H1 (cell line): Measurements from ENCODE around the gene SLC35E1. TPM values are rescaled to one million over a fixed set of nuclear protein-coding genes. Genes with fewer than 3 reads are reported as not detected.

Source experiments
- CTCF ChIA-PET: fragments of 300-600 bp; sonication (Branson Sonifier 250); formaldehyde crosslinking; loops from one replicate; lab custom pipeline; 2021; ENCODE audit not compliant: partially characterized antibody; lab: Charles Lee
- POLR2A ChIA-PET: fragments of 300-600 bp; sonication (Branson Sonifier 250); formaldehyde crosslinking; loops from one replicate; lab custom pipeline; 2021; ENCODE audit warnings: inconsistent platforms; ENCODE audit not compliant: partially characterized antibody; lab: Charles Lee
- DNase-seq, 2 experiments: peaks; one replicate each; pipeline versions ENCODE4 v3.0.0 to v3.0.0-alpha.2; 2010 to 2022; ENCODE audit warnings: low spot score in 2 of 2, low read depth in 1 of 2, mixed read lengths in 1 of 2
- FAIRE-seq: peaks from 2 replicates; lab custom pipeline; 2011; peaks lifted over from hg19 to GRCh38; lab: Jason Lieb, UNC
- H2AFZ ChIP-seq: 2 replicates; pipeline ENCODE4 v1.8.1; 2012; ENCODE audit warnings: low read length, inconsistent platforms
- H2AK5ac ChIP-seq: 2 replicates; pipeline ENCODE4 v1.6.1; 2013; ENCODE audit warnings: low read depth, low read length
- H2BK120ac ChIP-seq: replicated peaks from 2 replicates; pipeline ENCODE3; 2013; ENCODE audit warnings: low read depth, low read length, inconsistent platforms
- H2BK12ac ChIP-seq: 2 replicates; pipeline ENCODE4 v1.6.1; 2013; ENCODE audit warnings: low read depth, low read length
- H2BK15ac ChIP-seq: 2 replicates; pipeline ENCODE4 v1.6.1; 2013; ENCODE audit warnings: low read length
- H2BK20ac ChIP-seq: 2 replicates; pipeline ENCODE4 v1.6.1; 2013; ENCODE audit warnings: low read length
- H2BK5ac ChIP-seq: 2 replicates; pipeline ENCODE4 v1.6.1; 2013; ENCODE audit warnings: low read depth, low read length
- H3K14ac ChIP-seq: 2 replicates; pipeline ENCODE4 v1.6.1; 2013; ENCODE audit warnings: inconsistent platforms; ENCODE audit not compliant: insufficient read length
- H3K18ac ChIP-seq: 2 replicates; pipeline ENCODE4 v1.6.1; 2013; ENCODE audit warnings: low read length; ENCODE audit errors: extremely low read depth
- H3K23ac ChIP-seq: 2 replicates; pipeline ENCODE4 v1.6.1; 2013; ENCODE audit warnings: inconsistent platforms; ENCODE audit not compliant: insufficient read length
- H3K23me2 ChIP-seq: 2 replicates; pipeline ENCODE4 v1.6.1; 2013; ENCODE audit warnings: low read depth, low read length
- H3K27ac ChIP-seq: 2 replicates; pipeline ENCODE4 v1.6.1; 2011; ENCODE audit warnings: low read depth, low read length, inconsistent platforms
- H3K27me3 ChIP-seq, 4 experiments: replicated peaks in 1 of 4; 1 replicate in 1 of 4; 2 replicates in 3 of 4; pipeline versions ENCODE4 v1.6.1 to v1.8.1; 2011 to 2013; ENCODE audit warnings: low read length in 3 of 4, mild to moderate bottlenecking in 3 of 4, inconsistent platforms in 2 of 4, mixed read lengths in 2 of 4, moderate library complexity in 1 of 4; ENCODE audit not compliant: control insufficient read depth in 3 of 4, insufficient read depth in 3 of 4; ENCODE audit errors: extremely low read depth in 1 of 4
- H3K36me3 ChIP-seq, 4 experiments: 2 replicates each; pipeline versions ENCODE4 v1.6.1 to v1.8.1; 2011 to 2013; ENCODE audit warnings: mild to moderate bottlenecking in 4 of 4, low read length in 3 of 4, moderate library complexity in 2 of 4, control low read depth in 1 of 4, inconsistent platforms in 1 of 4; ENCODE audit not compliant: insufficient read depth in 4 of 4, control insufficient read depth in 2 of 4
- H3K4ac ChIP-seq: replicated peaks from 2 replicates; pipeline ENCODE3; 2013; ENCODE audit warnings: low read length, low read depth, mixed read lengths, inconsistent platforms; ENCODE audit not compliant: insufficient read length
- H3K4me1 ChIP-seq, 4 experiments: replicated peaks in 1 of 4; 1 replicate in 1 of 4; 2 replicates in 3 of 4; pipeline versions ENCODE4 v1.6.1 to v1.8.1; 2011 to 2013; ENCODE audit warnings: low read length in 3 of 4, inconsistent platforms in 2 of 4, mixed read lengths in 1 of 4; ENCODE audit not compliant: insufficient read depth in 4 of 4, control insufficient read depth in 3 of 4
- H3K4me2 ChIP-seq, 2 experiments: 2 replicates each; pipeline versions ENCODE4 v1.6.1 to v1.8.1; 2011 to 2013; ENCODE audit warnings: low read depth in 2 of 2, low read length in 2 of 2, control low read depth in 1 of 2, inconsistent platforms in 1 of 2, mild to moderate bottlenecking in 1 of 2; ENCODE audit not compliant: insufficient read depth in 1 of 2
- H3K4me3 ChIP-seq, 4 experiments: fragments of 200-600, 300-600 bp in 1 of 4; sonication (generic), shearing (Covaris generic), sonication (Bioruptor Twin) in 1 of 4; 2 replicates each; pipeline versions ENCODE4 v1.5.1 to v1.8.1; 2011 to 2016; ENCODE audit warnings: low read length in 4 of 4, low read depth in 3 of 4, control low read depth in 2 of 4, inconsistent platforms in 2 of 4, mild to moderate bottlenecking in 2 of 4, mixed read lengths in 1 of 4, moderate library complexity in 1 of 4; ENCODE audit not compliant: insufficient read depth in 2 of 4; ENCODE audit errors: extremely low read depth in 1 of 4
- H3K56ac ChIP-seq: replicated peaks from 2 replicates; pipeline ENCODE3; 2013; ENCODE audit warnings: low read depth, mild to moderate bottlenecking, mixed read lengths, low read length, inconsistent platforms; ENCODE audit not compliant: insufficient read length
- H3K79me1 ChIP-seq: 2 replicates; pipeline ENCODE4 v1.6.1; 2013; ENCODE audit warnings: low read depth, low read length, control low read depth
- H3K79me2 ChIP-seq, 2 experiments: 2 replicates each; pipeline versions ENCODE4 v1.6.1 to v1.8.1; 2012 to 2013; ENCODE audit warnings: low read length in 2 of 2, mild to moderate bottlenecking in 2 of 2, inconsistent platforms in 1 of 2; ENCODE audit not compliant: insufficient read depth in 2 of 2, control insufficient read depth in 1 of 2
- H3K9ac ChIP-seq, 4 experiments: replicated peaks in 1 of 4; 1 replicate in 1 of 4; 2 replicates in 3 of 4; pipeline versions ENCODE4 v1.6.1 to v1.8.1; 2011 to 2013; ENCODE audit warnings: low read depth in 3 of 4, low read length in 3 of 4, control low read depth in 2 of 4, mild to moderate bottlenecking in 2 of 4, moderate library complexity in 2 of 4, inconsistent platforms in 1 of 4; ENCODE audit errors: extremely low read depth in 1 of 4
- H3K9me3 ChIP-seq, 2 experiments: 2 replicates each; pipeline versions ENCODE4 v1.6.1 to v1.8.1; 2012 to 2013; ENCODE audit warnings: mild to moderate bottlenecking in 2 of 2, moderate library complexity in 2 of 2, control low read depth in 1 of 2, inconsistent platforms in 1 of 2, low read depth in 1 of 2, low read length in 1 of 2, mixed read lengths in 1 of 2; ENCODE audit not compliant: insufficient read depth in 2 of 2
- H4K20me1 ChIP-seq, 2 experiments: replicated peaks in 1 of 2; 2 replicates each; pipeline versions ENCODE3 to v1.8.1; 2011 to 2013; ENCODE audit warnings: inconsistent platforms in 2 of 2, low read length in 2 of 2, mild to moderate bottlenecking in 1 of 2; ENCODE audit not compliant: insufficient read depth in 2 of 2, control insufficient read depth in 1 of 2
- H4K5ac ChIP-seq: 2 replicates; pipeline ENCODE4 v1.6.1; 2013; ENCODE audit warnings: low read length, low read depth, mixed read lengths, inconsistent platforms; ENCODE audit not compliant: insufficient read length
- H4K8ac ChIP-seq: 2 replicates; pipeline ENCODE4 v1.8.0; 2013; ENCODE audit warnings: mild to moderate bottlenecking, moderate library complexity, low read length, inconsistent platforms; ENCODE audit not compliant: insufficient read depth; ENCODE audit errors: extremely low read depth
- H4K91ac ChIP-seq: replicated peaks from 2 replicates; pipeline ENCODE3; 2013; ENCODE audit warnings: low read length, mixed read lengths, inconsistent platforms; ENCODE audit not compliant: insufficient read length
- BCL11A ChIP-seq, 2 experiments: IDR thresholded peaks; one replicate each; pipeline ENCODE4 v1.6.1; 2011; ENCODE audit warnings: low read depth in 2 of 2, low read length in 2 of 2, mild to moderate bottlenecking in 2 of 2
- CHD1 ChIP-seq: IDR thresholded peaks from 2 replicates; pipeline ENCODE4 v1.6.1; 2012; ENCODE audit warnings: low read depth, low read length, improper control_type of control experiment
- CTBP2 ChIP-seq: IDR thresholded peaks from 2 replicates; pipeline ENCODE4 v1.7.0; 2011; ENCODE audit warnings: borderline replicate concordance, mild to moderate bottlenecking, moderate library complexity, mixed read lengths, low read length; ENCODE audit not compliant: insufficient read depth, insufficient read length
- EZH2 ChIP-seq: fragments of 200-600 bp; sonication (generic); IDR thresholded peaks from 2 replicates; pipeline ENCODE4 v1.7.1; 2012; ENCODE audit warnings: low read depth, mild to moderate bottlenecking, moderate library complexity, low read length, inconsistent platforms; ENCODE audit not compliant: severe bottlenecking
- JUND ChIP-seq: IDR thresholded peaks from 2 replicates; pipeline ENCODE4 v1.6.1; 2011; ENCODE audit warnings: mild to moderate bottlenecking, improper control_type of control experiment, low read length
- MAFK ChIP-seq: IDR thresholded peaks from 2 replicates; pipeline ENCODE4 v1.6.1; 2012; ENCODE audit warnings: low read depth, mild to moderate bottlenecking, improper control_type of control experiment, low read length
- MAX ChIP-seq: IDR thresholded peaks from 2 replicates; pipeline ENCODE4 v1.6.1; 2012; ENCODE audit warnings: inconsistent platforms
- NANOG ChIP-seq: IDR thresholded peaks from 2 replicates; pipeline ENCODE4 v1.6.1; 2011; ENCODE audit warnings: low read length, low read depth, mild to moderate bottlenecking, inconsistent platforms; ENCODE audit not compliant: insufficient read depth, poor library complexity, severe bottlenecking
- POLR2A ChIP-seq, 2 experiments: IDR thresholded peaks; 1 replicate in 1 of 2; 2 replicates in 1 of 2; pipeline ENCODE4 v1.6.1; 2011; ENCODE audit warnings: low read depth in 2 of 2, low read length in 2 of 2, mild to moderate bottlenecking in 2 of 2; ENCODE audit errors: control extremely low read depth in 1 of 2
- RAD21 ChIP-seq, 2 experiments: IDR thresholded peaks in 1 of 2; conservative IDR thresholded peaks in 1 of 2; 2 replicates each; pipeline ENCODE4 v1.6.1; 2011; ENCODE audit warnings: low read depth in 2 of 2, low read length in 2 of 2, improper control_type of control experiment in 1 of 2, inconsistent platforms in 1 of 2, mild to moderate bottlenecking in 1 of 2, moderate library complexity in 1 of 2
- RNF2 ChIP-seq: fragments of 200-900, 300-1000 bp; sonication (generic); IDR thresholded peaks from 2 replicates; pipeline ENCODE4 v1.7.1; 2016; ENCODE audit warnings: borderline replicate concordance, low read depth, mild to moderate bottlenecking, antibody characterized with exemption, low read length; ENCODE audit not compliant: poor library complexity, severe bottlenecking; ENCODE audit errors: missing control alignments
- RXRA ChIP-seq: IDR thresholded peaks from 2 replicates; pipeline ENCODE4 v1.6.1; 2011; ENCODE audit warnings: low read depth, mild to moderate bottlenecking, low read length, moderate library complexity; ENCODE audit not compliant: insufficient read depth
- TAF1 ChIP-seq: IDR thresholded peaks from 2 replicates; pipeline ENCODE4 v1.6.1; 2011; ENCODE audit warnings: mild to moderate bottlenecking, low read depth, low read length
- TEAD4 ChIP-seq: IDR thresholded peaks from 2 replicates; pipeline ENCODE4 v1.6.1; 2012; ENCODE audit warnings: low read depth, low read length, inconsistent platforms, mixed read lengths
- WGBS, 2 experiments: shearing (Covaris generic) in 1 of 2; methylation state at CpG; one replicate each; pipeline versions ENCODE4 v1.1.6 to v1.1.7; 2013 to 2015; ENCODE audit warnings: low lambda C conversion rate in 2 of 2, mixed read lengths in 2 of 2, inconsistent platforms in 1 of 2, low coverage in 1 of 2, missing lambda C conversion rate in 1 of 2; ENCODE audit not compliant: insufficient replicate concordance in 2 of 2, insufficient coverage in 1 of 2, insufficient read length in 1 of 2; ENCODE audit errors: extremely low coverage in 1 of 2, missing lambda C conversion rate in 1 of 2; 5-methylcytosine and 5-hydroxymethylcytosine counted together
- polyA plus RNA-seq, 7 experiments: library from polyadenylated mRNA; depleted of rRNA in 3 of 7; stranded (reverse) in 5 of 7; unstranded in 2 of 7; fragments of >200 nt in 5 of 7; fragments of 200-250 nt in 2 of 7; gene quantifications; 1 replicate in 5 of 7; 2 replicates in 1 of 7; 4 replicates in 1 of 7; pipeline versions ENCODE4 v1.2.1 to v1.2.3, GENCODE V29; 2011 to 2013; ENCODE audit warnings: missing spikeins in 2 of 7, mixed read lengths in 2 of 7
- total RNA-seq: library from RNA; stranded (reverse); fragmentation: NEBNext Ultra II Directional; extraction: Animal tissue kit (Norgen Biotek cat#: 25700); gene quantifications from 2 replicates; pipeline ENCODE4 v1.2.1, GENCODE V29; 2021

SLC35E1 gene
- total and polyA plus RNA-seq, 2 of the 8 experiments (the other 6 are each of a cell fraction or from before 2014, with no cell fraction given): 26.0 to 31.9 TPM

GRCh38 chr19:16506961-16507360, 65.3 kb downstream of the SLC35E1 start:
- Histone ChIP-seq H3K4ac (no peak overlapping the region), H4K20me1 (no peaks in the 10 kb centered on the region), H4K91ac (no peak overlapping the region), H3K4me2 (no peak overlapping the region), H2BK12ac (no peak overlapping the region), H3K36me3 (peaks cover 2 to 5% (median 2%) of the 10 kb centered on the region in 4 experiments; a peak in 5 of 8 replicates), H4K8ac (no peak overlapping the region), H3K27ac (no peak overlapping the region), H3K79me1 (no peaks in the 10 kb centered on the region), H3K9me3 (no peaks in the 10 kb centered on the region), H3K23ac (no peak overlapping the region), H3K23me2 (no peaks in the 10 kb centered on the region), H2BK5ac (no peak overlapping the region), H3K79me2 (no peaks in the 10 kb centered on the region), H3K56ac (no peak overlapping the region), H3K4me1 (no peaks in the 10 kb centered on the region), H3K4me3 (no peak overlapping the region), H3K14ac (no peak overlapping the region), H2BK120ac (no peak overlapping the region), H2AFZ (no peak overlapping the region), H3K27me3 (no peaks in the 10 kb centered on the region), H2BK15ac (no peak overlapping the region), H2AK5ac (no peak overlapping the region), H2BK20ac (no peak overlapping the region), H3K18ac (no peak overlapping the region), H4K5ac (no peak overlapping the region), H3K9ac (no peak overlapping the region)
- 96% methylated on average over 6 of the region's 6 CpGs; no CpG with 5 or more reads in 1 of the 2 experiments for WGBS, 2 experiments
- FAIRE-seq: no peak
- ChIA-PET POLR2A (no interaction called here), CTCF (no interaction called here)
- no peak for DNase-seq
- TF ChIP-seq RAD21 (IDR thresholded peaks at IDR 0.05 in 1 of 2, conservative IDR thresholded peaks at IDR 0.05 in 1 of 2; ENCODE audit: low read depth in 2 of 2, low read length in 2 of 2) (no peak), NANOG (no peak), TAF1 (no peak), POLR2A (IDR thresholded peaks at IDR 0.05; ENCODE audit: control extremely low read depth in 1 of 2, low read depth in 2 of 2, low read length in 2 of 2) (no peak), CHD1 (no peak), RXRA (no peak), TEAD4 (no peak), MAFK (no peak), MAX (no peak), EZH2 (no peak), CTBP2 (no peak), BCL11A (IDR thresholded peaks at IDR 0.05; ENCODE audit: low read depth in 2 of 2, low read length in 2 of 2) (no peak), RNF2 (no peak), JUND (no peak)
